ENCODE data around the gene PCDHB13. TPM values are rescaled to one million over a fixed set of nuclear protein-coding genes. Genes with fewer than 3 reads are reported as not detected.

The PCDHB13 gene
- total RNA-seq = 0.32 and 0.94 TPM in 2 replicates

DNA sequence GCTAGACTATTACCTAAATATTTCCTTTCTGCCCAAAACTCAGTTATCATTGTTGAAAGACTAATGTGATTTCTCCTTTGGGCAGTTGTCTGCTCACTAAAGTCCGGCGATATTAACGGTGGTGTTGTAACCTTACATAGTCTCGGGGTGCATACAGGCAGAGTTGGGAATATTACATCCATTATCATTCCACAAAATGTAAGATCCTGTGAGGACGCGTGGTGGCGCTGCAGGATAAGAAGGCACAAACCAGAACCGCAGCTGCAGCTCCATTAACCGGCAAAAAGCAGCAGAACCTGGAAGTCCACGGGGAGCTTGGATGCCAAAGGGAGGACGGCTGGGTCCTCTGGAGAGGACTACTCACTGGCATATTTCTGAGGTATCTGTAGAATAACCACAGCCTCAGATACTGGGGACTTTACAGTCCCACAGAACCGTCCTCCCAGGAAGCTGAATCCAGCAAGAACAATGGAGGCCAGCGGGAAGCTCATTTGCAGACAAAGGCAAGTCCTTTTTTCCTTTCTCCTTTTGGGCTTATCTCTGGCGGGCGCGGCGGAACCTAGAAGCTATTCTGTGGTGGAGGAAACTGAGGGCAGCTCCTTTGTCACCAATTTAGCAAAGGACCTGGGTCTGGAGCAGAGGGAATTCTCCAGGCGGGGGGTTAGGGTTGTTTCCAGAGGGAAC, at the start of gene PCDHB13:
PCDHB13 (plus strand) TSS at position 264 of the 684 bp plus-strand sequence; CDS start at position 469, 205 bp downstream.

DNA sequence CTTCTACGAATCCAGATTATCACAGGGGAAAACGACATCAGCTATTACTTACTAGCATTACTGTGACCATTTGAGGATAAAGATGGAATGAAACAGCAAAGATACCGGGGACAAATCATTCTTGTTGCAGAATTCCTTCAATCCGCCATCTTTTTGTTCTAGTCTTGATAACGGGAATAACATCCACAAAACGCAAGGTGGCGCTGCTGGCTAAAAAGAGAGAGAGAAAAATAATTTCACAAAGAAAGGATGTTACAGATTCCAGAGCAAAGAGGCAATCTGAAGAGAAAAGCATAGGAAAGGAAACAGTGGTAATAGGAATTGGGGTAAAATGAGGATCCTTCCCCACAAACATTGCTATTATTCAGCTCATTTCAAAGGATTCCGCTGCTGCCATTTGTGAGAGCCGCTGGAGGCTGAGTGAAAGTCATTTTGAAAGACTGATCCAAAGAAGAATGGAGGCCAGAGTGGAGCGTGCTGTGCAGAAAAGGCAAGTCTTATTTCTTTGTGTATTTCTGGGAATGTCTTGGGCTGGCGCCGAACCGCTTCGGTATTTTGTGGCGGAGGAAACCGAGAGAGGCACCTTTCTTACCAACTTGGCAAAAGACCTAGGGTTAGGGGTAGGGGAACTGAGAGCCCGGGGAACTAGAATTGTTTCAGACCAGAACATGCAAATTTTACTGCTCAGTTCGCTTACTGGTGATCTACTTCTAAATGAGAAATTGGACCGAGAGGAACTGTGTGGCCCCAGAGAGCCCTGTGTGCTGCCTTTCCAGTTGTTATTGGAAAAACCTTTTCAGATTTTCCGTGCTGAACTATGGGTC, 41.1 kb upstream of the PCDHB13 start, which contains the start of gene PCDHB7:
PCDHB7 (plus strand) TSS at position 264 of the 824 bp plus-strand sequence; CDS start at position 456, 192 bp downstream.

GRCh38 chr5:141177577-141178191, 36.0 kb upstream of the PCDHB13 start, which contains the start of gene PCDHB8:
Gene PCDHB8, plus strand, starts transcription at chr5:141177790. Its CDS starts 245 bp downstream, at chr5:141178035.

DNA sequence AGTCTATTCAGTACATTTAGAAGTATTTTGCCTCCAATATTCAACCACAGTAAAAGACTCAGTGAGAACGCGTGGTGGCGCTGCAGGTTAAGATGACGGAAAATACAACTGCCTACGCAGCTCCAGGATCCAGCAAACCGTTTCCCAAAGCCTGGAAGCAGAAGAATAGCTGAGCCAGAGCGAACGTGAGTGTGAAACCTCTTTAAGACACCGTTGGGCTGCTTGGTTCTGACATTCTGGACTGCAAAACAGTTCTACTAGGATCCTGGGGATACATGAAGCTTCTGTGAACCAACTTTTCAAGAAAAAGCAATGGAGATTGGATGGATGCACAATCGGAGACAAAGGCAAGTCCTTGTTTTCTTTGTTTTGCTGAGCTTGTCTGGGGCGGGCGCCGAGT, 31.5 kb upstream of the PCDHB13 start, which contains the start of gene PCDHB16:
PCDHB16 (plus strand) TSS at position 140 of the 400 bp plus-strand sequence; CDS start at position 313, 173 bp downstream.

GRCh38 chr5:141186897-141187512, 26.7 kb upstream of the PCDHB13 start, which contains the start of gene PCDHB9:
Gene PCDHB9, plus strand, starts transcription at chr5:141187161. Its CDS starts 158 bp downstream, at chr5:141187319.

GRCh38 chr5:141192110-141192725, 21.5 kb upstream of the PCDHB13 start, which contains the start of gene PCDHB10:
Gene PCDHB10, plus strand, starts transcription at chr5:141192353. Its CDS starts 200 bp downstream, at chr5:141192553.

DNA sequence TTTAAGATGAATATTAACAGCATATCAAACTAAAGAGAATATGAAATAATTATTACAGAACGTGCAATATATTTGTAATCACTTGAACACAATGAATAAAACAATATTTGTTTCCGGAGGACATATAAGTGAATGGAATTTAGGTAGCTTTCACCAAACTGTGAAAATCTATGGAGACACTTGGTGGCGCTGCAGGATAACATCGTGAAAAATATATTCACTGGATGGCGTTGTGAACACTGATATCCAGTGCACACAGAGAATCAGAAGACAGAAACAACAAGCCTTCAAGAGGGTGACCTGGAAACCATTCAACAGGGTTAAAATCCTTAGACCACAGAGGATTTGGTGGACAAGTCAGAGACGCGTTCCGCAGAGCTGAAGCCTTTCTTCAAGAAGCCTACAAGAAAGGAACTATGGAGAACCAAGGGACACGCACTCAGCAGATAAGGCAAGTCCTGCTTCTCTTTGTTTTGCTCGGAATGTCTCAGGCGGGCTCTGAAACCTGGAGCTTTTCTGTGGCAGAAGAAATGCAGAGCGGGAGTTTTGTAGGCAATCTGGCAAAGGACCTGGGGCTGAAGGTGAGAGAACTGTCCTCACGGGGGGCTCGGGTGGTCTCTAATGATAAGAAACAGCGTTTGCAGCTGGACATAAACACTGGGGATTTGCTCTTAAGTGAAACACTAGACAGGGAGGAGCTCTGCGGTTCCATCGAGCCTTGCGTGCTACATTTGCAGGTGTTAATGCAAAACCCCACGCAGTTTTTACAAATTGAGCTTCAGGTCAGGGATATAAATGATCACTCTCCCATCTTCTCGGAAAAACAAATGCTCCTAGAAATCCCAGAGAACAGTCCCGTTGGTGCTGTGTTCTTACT, 14.1 kb upstream of the PCDHB13 start, which contains the start of gene PCDHB11:
PCDHB11 (plus strand) TSS at position 269 of the 877 bp plus-strand sequence; CDS start at position 417, 148 bp downstream.

GRCh38 chr5:141208478-141208877, 5.2 kb upstream of the PCDHB13 start, which contains the start of gene PCDHB12:
Gene PCDHB12, plus strand, starts transcription at chr5:141208719. Its CDS starts 189 bp downstream, at chr5:141208908.

GRCh38 chr5:141223112-141223783, 9.5 kb downstream of the PCDHB13 start, which contains the start of gene PCDHB14:
Gene PCDHB14, plus strand, starts transcription at chr5:141223343. Its CDS starts 163 bp downstream, at chr5:141223506.

DNA sequence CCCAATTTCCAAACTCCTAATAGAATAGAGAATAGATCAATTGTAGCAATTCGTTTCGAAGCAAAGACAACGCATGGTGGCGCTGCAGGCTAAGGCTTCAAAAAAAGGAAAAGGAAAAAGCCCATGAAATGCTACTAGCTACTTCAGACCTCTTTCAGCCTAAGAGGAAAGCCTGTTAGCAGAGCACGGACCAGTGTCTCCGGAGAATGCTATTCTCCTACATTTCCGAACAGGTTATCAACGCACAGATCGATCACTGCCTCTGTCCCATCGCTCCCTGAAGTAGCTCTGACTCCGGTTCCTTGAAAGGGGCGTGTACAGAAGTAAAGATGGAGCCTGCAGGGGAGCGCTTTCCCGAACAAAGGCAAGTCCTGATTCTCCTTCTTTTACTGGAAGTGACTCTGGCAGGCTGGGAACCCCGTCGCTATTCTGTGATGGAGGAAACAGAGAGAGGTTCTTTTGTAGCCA, 31.6 kb downstream of the PCDHB13 start, which contains the start of gene PCDHB15:
PCDHB15 (plus strand) TSS at position 146 of the 468 bp plus-strand sequence; CDS start at position 330, 184 bp downstream.

Other genes starting within 250 kb of the PCDHB13 start
- under 0.01 and 0.09 TPM in 2 replicates for gene PCDHAC2, start 247.4 kb upstream of the PCDHB13 start, total RNA-seq
- not detected in 2 replicates for gene PCDHB1, start 162.5 kb upstream of the PCDHB13 start, total RNA-seq
- 1.3 and 8.4 TPM in 2 replicates for gene PCDHB2, start 119.3 kb upstream of the PCDHB13 start, total RNA-seq
- gene PCDHB3, start 113.4 kb upstream of the PCDHB13 start, total RNA-seq = 0.16 and 0.52 TPM in 2 replicates
- 0.94 TPM in 1 of 2 replicates, not detected in the other for gene PCDHB4, start 92.1 kb upstream of the PCDHB13 start, total RNA-seq
- gene PCDHB5, start 78.7 kb upstream of the PCDHB13 start, total RNA-seq = 0.32 and 3.3 TPM in 2 replicates
- 0.16 and 0.17 TPM in 2 replicates for gene PCDHB6, start 63.9 kb upstream of the PCDHB13 start, total RNA-seq
- gene PCDHB7, start 41.3 kb upstream of the PCDHB13 start, total RNA-seq = 0.32 and 0.60 TPM in 2 replicates
- gene PCDHB8, start 36.1 kb upstream of the PCDHB13 start, total RNA-seq = 0.32 and 0.69 TPM in 2 replicates
- gene PCDHB16, start 31.5 kb upstream of the PCDHB13 start, total RNA-seq = 0.16 and 2.1 TPM in 2 replicates
- gene PCDHB9, start 26.8 kb upstream of the PCDHB13 start, total RNA-seq = 0.16 and 0.69 TPM in 2 replicates
- 0.47 and 1.4 TPM in 2 replicates for gene PCDHB10, start 21.6 kb upstream of the PCDHB13 start, total RNA-seq
- gene PCDHB11, start 14.3 kb upstream of the PCDHB13 start, total RNA-seq = 0.16 and 0.69 TPM in 2 replicates
- gene PCDHB12, start 5.2 kb upstream of the PCDHB13 start, total RNA-seq = 0.16 and 0.86 TPM in 2 replicates
- gene PCDHB14, start 9.4 kb downstream of the PCDHB13 start, total RNA-seq = 0.63 and 2.6 TPM in 2 replicates
- 0.32 and 0.60 TPM in 2 replicates for gene PCDHB15, start 31.5 kb downstream of the PCDHB13 start, total RNA-seq
- gene SLC25A2, start 90.1 kb downstream of the PCDHB13 start, total RNA-seq = 0.32 TPM in 1 of 2 replicates, not detected in the other
- gene TAF7, start 106.9 kb downstream of the PCDHB13 start, total RNA-seq = 67.1 and 89.5 TPM in 2 replicates
- gene PCDHGA1, start 116.6 kb downstream of the PCDHB13 start, total RNA-seq = 1.3 and 1.9 TPM in 2 replicates
- 2.3 and 4.9 TPM in 2 replicates for gene PCDHGA2, start 124.8 kb downstream of the PCDHB13 start, total RNA-seq
- 1.0 and 1.9 TPM in 2 replicates for gene PCDHGA3, start 129.9 kb downstream of the PCDHB13 start, total RNA-seq
- 1.5 and 3.8 TPM in 2 replicates for gene PCDHGB1, start 136.2 kb downstream of the PCDHB13 start, total RNA-seq
- 1.1 and 4.7 TPM in 2 replicates for gene PCDHGA4, start 141.1 kb downstream of the PCDHB13 start, total RNA-seq
- gene PCDHGB2, start 146.1 kb downstream of the PCDHB13 start, total RNA-seq = 3.0 and 4.1 TPM in 2 replicates
- gene PCDHGA5, start 150.2 kb downstream of the PCDHB13 start, total RNA-seq = 1.6 and 2.0 TPM in 2 replicates
- gene PCDHGB3, start 156.3 kb downstream of the PCDHB13 start, total RNA-seq = 5.1 and 5.4 TPM in 2 replicates
- 2.4 and 3.9 TPM in 2 replicates for gene PCDHGA6, start 160.0 kb downstream of the PCDHB13 start, total RNA-seq
- gene PCDHGA7, start 168.8 kb downstream of the PCDHB13 start, total RNA-seq = 5.7 and 11.5 TPM in 2 replicates
- 26.7 and 34.0 TPM in 2 replicates for gene PCDHGB4, start 173.8 kb downstream of the PCDHB13 start, total RNA-seq
- gene PCDHGA8, start 178.7 kb downstream of the PCDHB13 start, total RNA-seq = 3.5 and 4.4 TPM in 2 replicates
- 33.0 and 33.1 TPM in 2 replicates for gene PCDHGB5, start 184.0 kb downstream of the PCDHB13 start, total RNA-seq
- 2.9 and 3.8 TPM in 2 replicates for gene PCDHGA9, start 188.9 kb downstream of the PCDHB13 start, total RNA-seq
- gene PCDHGB6, start 194.1 kb downstream of the PCDHB13 start, total RNA-seq = 3.0 and 3.7 TPM in 2 replicates
- gene PCDHGA10, start 199.1 kb downstream of the PCDHB13 start, total RNA-seq = 2.3 and 7.1 TPM in 2 replicates
- 5.2 and 9.9 TPM in 2 replicates for gene PCDHGB7, start 203.8 kb downstream of the PCDHB13 start, total RNA-seq
- 7.0 and 12.0 TPM in 2 replicates for gene PCDHGA11, start 207.1 kb downstream of the PCDHB13 start, total RNA-seq
- 7.4 and 15.8 TPM in 2 replicates for gene PCDHGA12, start 216.6 kb downstream of the PCDHB13 start, total RNA-seq